ENCODE results near the gene CRMP1.
"Not testable (repeated sequence)": the region's sequence is repeated elsewhere in the genome, so short reads cannot be mapped to it uniquely, and the experiment has no call there.

The CRMP1 gene

GRCh38 chr4:5858020-5858769 lies 34.7 kb downstream of the CRMP1 start:
- peak in 13 of 51 donors; percentile 4 to 54 (median 28) for DNase-seq

- DNase-seq: no peak
These were observed 35.7 kb downstream of the CRMP1 start for GRCh38 chr4:5857199-5857598.

- not testable (repeated sequence) for DNase-seq
These were observed 36.5 kb downstream of the CRMP1 start for GRCh38 chr4:5856362-5856761.

GRCh38 chr4:5854929-5855328 lies 38.0 kb downstream of the CRMP1 start:
- DNase-seq: no peak

GRCh38 chr4:5852523-5853202 lies 40.2 kb downstream of the CRMP1 start:
- DNase-seq: no peak

DNA sequence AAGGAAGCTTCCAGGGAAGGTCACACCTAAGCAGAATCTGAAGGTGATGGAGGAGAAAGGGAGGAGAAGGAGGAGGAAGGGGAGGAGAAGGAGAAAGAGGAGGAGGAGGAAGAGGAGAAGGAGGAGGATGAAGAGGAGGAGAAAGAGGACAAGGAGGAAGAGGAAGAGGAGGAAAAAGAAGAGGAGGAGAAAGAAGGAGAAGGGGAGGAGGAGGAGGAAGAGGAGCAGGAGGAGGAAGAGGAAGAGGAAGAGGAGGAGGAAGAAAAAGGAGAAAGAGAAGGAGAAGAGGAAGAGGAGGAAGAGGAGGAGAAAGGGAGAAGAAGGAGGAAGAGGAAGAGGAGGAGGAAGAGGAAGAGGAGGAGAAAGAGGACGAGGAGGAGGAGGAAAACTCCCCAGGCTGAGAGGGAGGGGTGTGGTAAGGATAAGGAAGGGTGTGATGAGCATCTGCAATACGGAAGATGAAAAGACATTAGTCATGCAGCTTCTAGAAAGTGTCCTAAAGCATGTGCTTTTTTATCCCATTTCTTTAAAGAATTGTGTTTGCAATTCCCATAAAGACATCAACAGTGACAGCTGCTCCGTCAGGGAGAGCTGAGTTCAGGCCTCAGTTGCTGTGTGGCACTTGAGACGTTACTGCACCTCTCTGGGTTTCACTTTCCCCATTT lies 41.1 kb downstream of the CRMP1 start:
- no peak for DNase-seq

GRCh38 chr4:5845035-5845905 lies 47.6 kb downstream of the CRMP1 start:
- DNase-seq: peak in 2 of 51 donors; percentile 10 to 22

DNA sequence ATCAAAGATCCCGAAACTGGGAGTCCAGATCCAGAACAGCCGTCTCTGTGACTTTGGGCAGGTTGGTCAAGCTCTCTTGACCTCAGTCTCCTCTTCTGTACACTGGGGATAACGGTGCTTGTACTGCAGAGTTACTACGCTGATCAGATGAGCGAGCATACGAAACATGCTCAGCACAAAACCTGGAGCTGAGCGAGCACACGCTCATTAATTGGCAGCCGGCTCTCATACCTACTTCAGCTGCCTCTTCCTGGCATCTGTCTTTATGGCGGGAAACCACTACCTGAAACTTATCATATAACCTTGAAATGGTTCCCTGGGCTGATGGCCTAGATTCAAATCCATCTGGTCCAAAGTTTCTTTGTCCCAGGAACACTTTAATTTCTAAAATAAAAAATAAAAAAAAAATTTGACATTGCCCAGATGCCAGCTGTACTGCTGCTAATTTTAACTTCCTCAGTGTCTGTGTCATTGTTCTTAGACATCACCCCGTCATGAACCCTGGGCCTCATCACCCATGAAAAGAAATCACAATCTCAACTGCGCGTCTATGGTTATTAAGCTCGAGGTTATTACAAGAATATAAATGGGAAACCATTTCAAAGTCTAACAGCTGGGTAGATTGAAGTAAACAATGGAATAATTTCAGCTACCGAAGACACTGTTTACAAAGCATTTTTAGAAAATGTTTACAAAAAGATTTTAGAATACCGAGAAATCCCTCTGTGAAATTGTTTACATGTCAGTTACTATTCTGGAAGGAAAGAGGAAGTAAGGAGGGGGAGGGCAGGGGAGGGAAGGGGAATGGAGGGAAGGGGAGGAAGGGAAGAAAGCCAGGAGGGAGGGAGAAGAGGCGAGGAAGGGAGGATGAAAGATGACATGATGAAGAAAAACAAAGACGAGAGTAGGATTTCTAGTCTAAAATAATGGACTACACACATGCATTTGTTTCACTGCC lies 49.0 kb downstream of the CRMP1 start:
- DNase-seq: no peak

- no peak for DNase-seq
These were observed 50.4 kb downstream of the CRMP1 start for GRCh38 chr4:5842456-5842855.

DNA sequence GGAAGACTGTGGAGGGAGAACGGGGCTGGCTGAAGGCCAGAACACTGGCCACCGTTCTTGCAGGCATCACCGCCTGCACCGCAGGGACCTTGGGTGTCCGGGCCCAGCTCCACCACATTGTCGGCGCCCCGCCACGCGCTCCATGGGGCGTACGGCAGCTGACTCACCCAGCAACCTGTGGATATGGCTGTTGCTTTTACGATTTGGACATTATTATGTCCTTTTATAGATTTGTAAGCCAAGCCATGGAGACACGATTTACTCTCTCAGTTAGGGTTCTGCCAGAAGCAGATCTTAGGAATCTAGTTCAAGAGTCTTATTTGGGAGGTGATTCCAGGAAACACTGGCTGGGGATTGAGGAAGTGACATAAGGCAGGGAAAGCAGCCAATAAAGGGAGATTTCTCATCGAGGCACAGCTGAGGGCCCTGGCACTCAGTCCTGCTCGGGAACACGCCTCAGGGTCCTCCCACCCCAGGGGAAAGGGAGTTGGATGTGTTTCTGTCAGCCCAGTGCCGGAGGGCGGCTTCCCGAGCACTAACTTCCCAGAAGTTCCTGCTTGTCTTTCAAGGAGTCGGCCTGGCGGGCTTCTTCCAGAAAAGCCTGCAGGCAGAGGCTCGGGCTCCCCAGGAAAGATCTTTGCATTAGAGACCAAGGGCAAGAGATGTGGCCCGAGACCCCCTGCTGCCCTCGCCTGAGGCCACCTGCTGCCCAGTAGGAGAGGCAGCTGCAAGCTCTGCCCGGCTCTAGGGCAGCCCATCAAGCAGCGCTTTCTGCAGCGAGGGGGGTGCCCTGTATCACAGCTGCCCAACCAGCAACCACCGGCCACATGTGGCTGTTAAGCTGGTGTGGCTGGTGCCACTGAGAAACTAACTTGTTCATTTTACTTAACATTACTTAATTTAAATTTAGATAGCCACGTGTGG lies 52.9 kb downstream of the CRMP1 start:
- peak in 10 of 51 donors; percentile 7 to 51 (median 24) for DNase-seq

GRCh38 chr4:5839332-5839731 lies 53.6 kb downstream of the CRMP1 start:
- no peak for DNase-seq

- not testable (repeated sequence) for DNase-seq
These were observed 55.4 kb downstream of the CRMP1 start for GRCh38 chr4:5837483-5837882.

GRCh38 chr4:5836943-5837342 lies 55.9 kb downstream of the CRMP1 start:
- no peak for DNase-seq

- no peak for DNase-seq
These were observed 64.9 kb downstream of the CRMP1 start for GRCh38 chr4:5828005-5828391.

DNA sequence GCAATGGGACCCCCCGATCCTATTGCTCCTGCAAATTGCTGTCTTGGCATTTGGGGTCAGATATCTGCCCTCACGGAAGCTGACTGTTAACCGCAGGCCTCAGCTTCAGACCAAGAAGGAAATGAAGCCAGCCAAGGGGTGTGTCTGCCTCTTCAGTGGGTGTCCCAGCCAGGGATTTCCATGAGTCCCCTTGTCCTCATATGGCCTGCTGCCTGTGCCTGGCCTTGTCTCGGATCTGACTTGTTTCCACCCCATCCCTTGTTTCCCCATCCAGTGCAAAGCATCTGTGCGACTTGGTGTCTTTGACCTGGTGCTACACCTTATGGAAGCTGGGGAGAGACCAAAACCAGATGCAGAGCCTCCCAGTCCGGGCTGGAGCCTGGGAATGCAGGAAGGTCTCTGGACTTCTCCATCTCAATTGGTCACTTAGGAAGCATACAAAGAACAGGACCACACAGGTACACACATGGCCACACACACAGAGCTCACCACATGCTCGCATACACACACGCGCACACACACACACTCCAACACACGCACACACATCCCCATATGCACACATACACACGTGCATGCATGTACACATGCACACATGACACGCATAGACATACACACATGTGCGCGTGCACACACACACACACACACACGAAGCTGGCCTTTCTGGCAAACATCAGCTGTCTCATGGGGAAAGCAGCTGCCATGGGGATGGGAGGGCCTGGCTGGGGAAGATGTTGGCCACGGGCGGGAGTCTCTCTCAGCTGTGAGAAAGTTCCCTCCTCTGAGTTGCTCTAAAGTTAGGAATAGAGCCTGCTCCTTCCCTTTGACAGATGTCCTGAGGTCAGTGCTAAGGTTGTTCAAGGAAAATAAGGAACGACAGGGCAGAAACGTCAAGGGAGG lies 65.5 kb downstream of the CRMP1 start:
- DNase-seq: no peak

GRCh38 chr4:5826437-5827107 lies 66.3 kb downstream of the CRMP1 start:
- DNase-seq: no peak

GRCh38 chr4:5825321-5826041 lies 67.4 kb downstream of the CRMP1 start:
- DNase-seq: no peak
